ENCODE measurements around the gene LRCH4. TPM values are rescaled to one million over a fixed set of nuclear protein-coding genes. Genes with fewer than 3 reads are reported as not detected.

The LRCH4 gene
- total RNA-seq, 1 donor from 2014 or later, result 26.6 TPM

DNA sequence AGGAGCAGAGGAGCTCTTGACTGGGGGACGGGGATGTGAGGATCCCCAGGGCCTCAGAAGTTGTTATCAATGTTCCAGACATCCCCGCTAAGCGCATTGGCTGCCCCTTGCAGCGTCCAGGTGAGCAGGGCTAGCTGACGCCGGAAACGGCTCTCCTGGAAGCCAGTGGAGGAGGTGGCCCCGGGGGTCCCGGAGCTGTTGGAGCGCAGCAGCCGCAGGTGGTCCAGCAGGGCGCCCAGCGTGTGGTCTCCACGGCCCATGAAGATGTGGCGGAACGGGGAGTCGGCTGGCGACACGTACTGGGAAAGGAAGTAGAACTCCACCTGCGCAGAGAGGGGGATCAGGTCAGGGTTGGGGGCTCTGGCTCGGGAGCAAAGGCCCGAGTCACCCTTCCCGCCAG lies 34.9 kb upstream of the LRCH4 start:
- Histone ChIP-seq H3K27ac (replicated peaks) (no peak overlapping the region), H3K9me3 (replicated peaks) (no peaks in the 10 kb centered on the region), H3K36me3 (no peaks in the 10 kb centered on the region), H3K4me3 (no peak overlapping the region), H3K27me3 (ENCODE audit: low read depth) (no peaks in the 10 kb centered on the region), H3K4me1 (no peaks in the 10 kb centered on the region)
- intact Hi-C loops (cut with micrococcal nuclease), result no loop called here
- no peak for DNase-seq
- TF ChIP-seq CTCF (IDR thresholded peaks at IDR 0.05; ENCODE audit: borderline replicate concordance), result no peak

- no peak for DNase-seq
- intact Hi-C loops (cut with micrococcal nuclease), result no loop called here
- H3K4me1 ChIP-seq, result no peaks in the 10 kb centered on the region
- TF ChIP-seq CTCF (IDR thresholded peaks at IDR 0.05; ENCODE audit: borderline replicate concordance), result no peak
- H3K4me3 ChIP-seq, result no peak overlapping the region
- no peaks in the 10 kb centered on the region for H3K9me3 ChIP-seq (replicated peaks)
- H3K27ac ChIP-seq (replicated peaks), result no peak overlapping the region
- no peaks in the 10 kb centered on the region for H3K27me3 ChIP-seq (ENCODE audit: low read depth)
- no peaks in the 10 kb centered on the region for H3K36me3 ChIP-seq
These were observed 34.3 kb upstream of the LRCH4 start for GRCh38 chr7:100620239-100620638.

DNA sequence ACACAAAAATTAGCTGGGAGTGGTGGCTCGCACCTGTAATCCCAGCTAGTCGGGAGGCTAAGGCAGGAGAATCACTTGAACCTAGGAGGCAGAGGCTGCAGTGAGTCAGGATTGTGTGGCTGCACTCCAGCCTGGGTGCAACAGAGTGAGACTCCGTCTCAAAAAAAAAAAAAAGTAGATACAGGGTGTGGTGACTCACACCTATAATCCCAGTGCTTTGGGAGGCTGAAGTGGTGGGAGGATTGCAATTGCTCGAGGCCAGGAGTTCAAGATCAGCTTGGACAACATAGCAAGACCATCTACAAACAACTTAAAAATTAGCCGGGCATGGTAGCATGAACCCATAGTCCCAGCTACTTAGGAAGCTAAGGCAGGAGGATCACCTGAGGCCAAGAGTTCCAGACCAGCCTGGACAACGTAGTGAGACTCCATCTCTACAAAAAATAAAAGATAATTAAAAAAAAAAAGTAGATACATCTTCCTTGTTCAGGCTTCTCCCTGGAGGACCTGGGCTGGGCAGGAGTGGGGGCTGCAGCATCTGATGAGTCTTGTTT lies 28.5 kb upstream of the LRCH4 start:
- intact Hi-C loops (cut with micrococcal nuclease), result no loop called here
- Histone ChIP-seq H3K27me3 (ENCODE audit: low read depth) (no peaks in the 10 kb centered on the region), H3K4me3 (no peak overlapping the region), H3K36me3 (peaks cover 6% of the 10 kb centered on the region), H3K4me1 (peaks cover 17% of the 10 kb centered on the region), H3K27ac (replicated peaks) (no peak overlapping the region), H3K9me3 (replicated peaks) (no peaks in the 10 kb centered on the region)
- DNase-seq, result no peak
- TF ChIP-seq CTCF (IDR thresholded peaks at IDR 0.05; ENCODE audit: borderline replicate concordance), result no peak

- Histone ChIP-seq H3K4me3 (peak overlapping the region; percentile 89), H3K27ac (replicated peaks) (no peak overlapping the region)
These were observed 27.7 kb upstream of the LRCH4 start for GRCh38 chr7:100613412-100614175.

DNA sequence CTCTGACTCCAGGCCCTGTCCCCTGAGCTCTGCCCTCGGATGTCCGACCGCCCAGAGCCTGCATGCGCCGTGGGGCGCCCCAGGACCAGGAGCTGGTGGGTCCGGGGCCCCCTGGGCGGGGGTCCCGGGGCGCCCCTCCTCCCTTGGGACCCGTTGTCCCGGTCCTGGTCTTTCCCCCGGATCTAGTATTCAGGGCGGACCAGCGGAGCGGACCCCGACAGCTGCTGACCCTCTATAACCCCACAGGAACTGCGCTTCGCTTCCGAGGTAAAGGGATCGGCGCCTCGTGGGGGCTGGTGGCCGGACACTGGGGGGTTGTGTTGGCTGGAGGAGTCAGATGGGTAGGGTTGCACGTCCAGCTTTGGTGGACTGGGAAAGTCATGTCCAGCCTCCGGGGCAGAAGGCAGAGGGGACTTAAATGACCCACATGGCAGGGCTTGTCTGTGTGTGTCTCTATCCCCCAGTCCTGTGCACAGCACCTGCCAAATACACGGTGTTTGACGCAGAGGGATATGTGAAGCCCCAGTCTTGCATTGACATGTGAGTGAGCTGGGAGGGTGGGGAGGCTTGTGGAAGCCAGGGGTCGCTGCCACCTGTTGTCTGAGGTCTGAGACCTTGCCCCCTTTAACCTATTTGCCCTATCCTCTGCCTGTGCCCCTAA lies 26.9 kb upstream of the LRCH4 start:
- intact Hi-C loops (cut with micrococcal nuclease), result no loop called here
- H3K9me3 ChIP-seq (replicated peaks), result no peaks in the 10 kb centered on the region
- peaks cover 17% of the 10 kb centered on the region for H3K4me1 ChIP-seq
- H3K4me3 ChIP-seq, result peak overlapping the region; percentile 89
- no peak for TF ChIP-seq CTCF (IDR thresholded peaks at IDR 0.05; ENCODE audit: borderline replicate concordance)
- no peaks in the 10 kb centered on the region for H3K27me3 ChIP-seq (ENCODE audit: low read depth)
- H3K27ac ChIP-seq (replicated peaks), result peak overlapping the region; percentile 98
- DNase-seq, result no peak
- H3K36me3 ChIP-seq, result peaks cover 6% of the 10 kb centered on the region

More at GRCh38 chr7:100613412-100614175, 27.7 kb upstream of the LRCH4 start:
- DNase-seq, result no peak
- Histone ChIP-seq H3K4me1 (peaks cover 17% of the 10 kb centered on the region), H3K9me3 (replicated peaks) (no peaks in the 10 kb centered on the region), H3K36me3 (peaks cover 6% of the 10 kb centered on the region), H3K27me3 (ENCODE audit: low read depth) (no peaks in the 10 kb centered on the region)
- TF ChIP-seq CTCF (IDR thresholded peaks at IDR 0.05; ENCODE audit: borderline replicate concordance), result no peak
- intact Hi-C loops (cut with micrococcal nuclease), result no loop called here

Data from left ventricle myocardium inferior (tissue), 1 donor.